Heart left ventricle (tissue), 16 donors: ENCODE measurements around the gene TMIGD3. TPM values are rescaled to one million over a fixed set of nuclear protein-coding genes. Genes with fewer than 3 reads are reported as not detected.

Experiments used
- ATAC-seq, 4 donors: fragments of 200-7000 bp; cut with Tn5 transposase; one replicate each; pipeline ENCODE4 v1.9.1; 2020 to 2022; ENCODE audit warnings: moderate library complexity in 4 of 4, mild to moderate bottlenecking in 3 of 4, moderate number of reproducible peaks in 1 of 4
- DNase-seq, 5 donors: peaks; one replicate each; pipeline ENCODE4 v3.0.0-alpha.2; 2020
- H3K27ac ChIP-seq, 12 donors: fragments of 200-600 bp; sonication (generic) in 4 of 12; one replicate each; pipeline versions ENCODE4 v1.5.0 to v1.8.0; 2016 to 2022; ENCODE audit warnings: mild to moderate bottlenecking in 2 of 12
- H3K27me3 ChIP-seq, 9 donors: fragments of 200-600 bp; sonication (generic) in 2 of 9; one replicate each; pipeline versions ENCODE4 v1.5.1 to v1.8.0; 2016 to 2022; ENCODE audit warnings: mild to moderate bottlenecking in 3 of 9
- H3K36me3 ChIP-seq, 9 donors: fragments of 200-600 bp; sonication (generic) in 2 of 9; one replicate each; pipeline versions ENCODE4 v1.5.0 to v1.8.0; 2018 to 2022; ENCODE audit warnings: mild to moderate bottlenecking in 2 of 9
- H3K4me1 ChIP-seq, 12 donors: fragments of 200-600 bp; sonication (generic) in 4 of 12; one replicate each; pipeline versions ENCODE4 v1.5.0 to v1.8.0; 2016 to 2022; ENCODE audit warnings: mild to moderate bottlenecking in 3 of 12
- H3K4me3 ChIP-seq, 12 donors: fragments of 200-600 bp; sonication (generic) in 4 of 12; one replicate each; pipeline versions ENCODE4 v1.5.0 to v1.8.0; 2017 to 2022; ENCODE audit warnings: mild to moderate bottlenecking in 9 of 12, moderate library complexity in 4 of 12
- H3K9me3 ChIP-seq, 12 donors: fragments of 200-600 bp; sonication (generic) in 4 of 12; one replicate each; pipeline versions ENCODE4 v1.5.0 to v1.8.0; 2016 to 2022; ENCODE audit warnings: mild to moderate bottlenecking in 1 of 12
- CTCF ChIP-seq, 12 donors: fragments of 200-600 bp; sonication (generic) in 4 of 12; IDR thresholded peaks; one replicate each; pipeline versions ENCODE4 v1.5.0 to v1.8.0; 2018 to 2022; ENCODE audit warnings: antibody characterized with exemption in 12 of 12, mild to moderate bottlenecking in 5 of 12
- POLR2A ChIP-seq, 2 donors: fragments of 450-650 bp; IDR thresholded peaks; one replicate each; pipeline ENCODE4 v1.6.1; 2017; ENCODE audit warnings: antibody characterized with exemption in 2 of 2, mild to moderate bottlenecking in 2 of 2, moderate library complexity in 2 of 2
- WGBS, 4 donors: extraction: QIAGEN DNeasy Blood & Tissue Kit in 2 of 4; methylation state at CpG; one replicate each; pipeline versions ENCODE4 v1.1.5 to v1.1.7; 2013 to 2018; 5-methylcytosine and 5-hydroxymethylcytosine counted together
- intact Hi-C, 10 donors: fragments of 100-400 bp; cut with DNase I; formaldehyde crosslinking; loops; one replicate each; pipeline versions ENCODE4 v1.11.1 to v1.14.2; 2022
- polyA plus RNA-seq, 2 donors: library from polyadenylated mRNA; stranded (reverse); fragments of 200-250 nt; gene quantifications; one replicate each; pipeline ENCODE4 v1.2.3, GENCODE V29; 2013
- total RNA-seq, 9 donors: library from RNA; depleted of rRNA in 2 of 9; stranded (reverse); fragments of >200 nt in 2 of 9; fragmentation: NEBNext Ultra II Directional in 3 of 9; extraction: Animal tissue kit (Norgen Biotek cat#: 25700) in 3 of 9; gene quantifications; one replicate each; pipeline versions ENCODE4 v1.1.0 to v1.2.4, GENCODE V29; 2016 to 2023
- donor health status: ischemic (EF 13 %, LVEDD 7.1; RV severe dilation, severe dysfunction).
- donor health status: healthy with polysubstance abuse.
- donor health status: DM: no; HTN: yes; CAD: no.
- donor health status: DM: no; HTN: no; CAD: no.
- donor health status: ischemic (EF 25% LVEDD 6.9; RV normal size, moderate dysfunction).
- donor health status: ischemic (EF 25% LVEDD 5.7; RV mildly dilated, moderate dysfunction).
- donor health status: healthy.
- donor health status: DM: yes; HTN: yes; CAD: no.
- donor health status: ischemic (EF 35%, LVEDD 5.7; RV mildly dilated, moderate dysfunction).
- donor health status: nonischemic (EF 11% LVEDD 7.7; RV severe dilation, severe dysfunction).
- donor health status: DM: yes; HTN: yes; CAD: no.
- donor health status: PGD.
- donor health status: ischemic (EF 29% LVEDD 5.4; RV normal size, mild dysfunction).
- donor health status: nonischemic (EF 23%, LVEDD 6.1; RV moderate dilation, normal function).

TMIGD3 gene
- total and polyA plus RNA-seq, 11 donors = 0.46 to 26.4 (median 1.4) TPM; not detected in 2

DNA sequence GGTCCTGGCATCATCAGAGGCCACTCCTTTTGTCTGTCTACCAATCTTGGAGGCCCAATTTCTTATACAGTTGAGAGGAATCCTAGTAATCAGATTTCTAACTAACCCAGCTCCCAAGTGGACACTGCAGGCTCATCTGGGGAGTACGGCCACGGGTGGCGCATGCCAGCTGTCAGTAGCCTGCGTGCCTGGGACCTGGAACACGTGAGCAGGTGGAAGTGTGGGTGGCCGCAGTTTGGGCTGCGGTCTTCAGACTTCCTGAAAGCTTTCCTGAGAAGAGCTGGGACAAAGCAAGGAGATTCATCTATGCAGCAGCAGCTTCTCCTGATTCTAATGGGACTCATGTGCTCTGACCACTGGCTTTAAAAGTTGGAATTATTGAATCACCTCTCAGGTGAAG lies 12.4 kb downstream of the TMIGD3 start:
- intact Hi-C loops = no loop called here
- DNase-seq = no peak
- no peaks in the 10 kb centered on the region for H3K27me3 ChIP-seq
- WGBS, 4 donors = 81 to 91% (median 87%) methylated on average over 7 of the region's 7 CpGs
- no peaks in the 10 kb centered on the region for H3K36me3 ChIP-seq
- peak overlapping the region in 2 of 12 donors; percentile 43 to 92 for H3K27ac ChIP-seq
- ATAC-seq = no peak
- peaks cover 0 to 52% (median 0%) of the 10 kb centered on the region in 12 donors for H3K4me1 ChIP-seq
- peaks cover 0 to 4% (median 0%) of the 10 kb centered on the region in 12 donors for H3K9me3 ChIP-seq
- no peak for TF ChIP-seq CTCF (IDR thresholded peaks at IDR 0.05)
- no peak overlapping the region for H3K4me3 ChIP-seq

DNA sequence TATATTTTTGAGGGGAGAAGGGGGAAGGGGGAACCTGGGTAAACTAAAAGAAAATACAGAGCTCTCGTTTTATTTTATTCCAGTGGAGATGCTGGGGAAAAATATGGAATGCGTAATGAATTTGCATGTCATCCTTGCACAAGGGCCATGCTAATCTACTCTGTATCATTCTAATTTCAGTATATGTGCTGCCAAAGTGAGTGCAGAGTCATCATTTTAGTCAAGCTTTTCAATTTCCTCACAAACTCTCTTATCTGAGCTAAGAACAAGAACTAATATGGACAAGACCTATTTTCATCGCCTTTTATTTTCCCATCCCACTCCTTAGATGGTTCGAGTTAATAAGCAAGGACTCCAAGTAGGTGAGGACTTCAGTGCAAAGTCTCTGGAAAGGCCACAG lies 13.2 kb downstream of the TMIGD3 start:
- TF ChIP-seq POLR2A (IDR thresholded peaks at IDR 0.05) = no peak
- no peak for TF ChIP-seq CTCF (IDR thresholded peaks at IDR 0.05)
- no peak overlapping the region for H3K4me3 ChIP-seq
- ATAC-seq (no peak), DNase-seq (no peak)
- H3K27ac ChIP-seq = peak overlapping the region in 4 of 12 donors; percentile 12 to 92 (median 41)
- WGBS, 4 donors = 93 to 94% (median 93%) methylated on average over 4 of the region's 4 CpGs
- H3K36me3 ChIP-seq = no peaks in the 10 kb centered on the region
- peaks cover 0 to 53% (median 0%) of the 10 kb centered on the region in 12 donors for H3K4me1 ChIP-seq
- H3K27me3 ChIP-seq = no peaks in the 10 kb centered on the region
- H3K9me3 ChIP-seq = peaks cover 0 to 4% (median 0%) of the 10 kb centered on the region in 12 donors
- intact Hi-C loops = no loop called here

DNA sequence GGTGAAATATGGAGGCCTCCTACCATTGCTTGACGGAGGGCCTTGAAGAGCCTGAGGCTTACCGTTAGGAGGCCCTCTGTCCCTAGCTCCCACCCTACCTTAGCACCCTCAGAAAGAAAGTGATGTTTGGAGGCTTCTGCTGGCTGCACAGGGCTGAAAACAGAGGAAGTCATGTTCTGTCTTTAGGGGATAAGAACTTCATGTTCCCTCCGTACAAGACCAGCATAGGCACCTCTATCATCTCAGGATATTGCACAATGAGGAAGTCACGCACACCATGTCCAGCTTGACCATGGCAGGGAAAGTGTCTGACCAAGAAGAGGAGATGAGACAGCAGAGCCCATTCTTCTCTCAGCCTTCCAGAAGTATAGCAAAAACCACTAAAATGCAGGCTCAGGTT lies 13.8 kb downstream of the TMIGD3 start:
- WGBS, 4 donors = 75 to 85% (median 82%) methylated on average over 4 of the region's 4 CpGs
- TF ChIP-seq POLR2A (IDR thresholded peaks at IDR 0.05) (no peak), CTCF (IDR thresholded peaks at IDR 0.05) (no peak)
- peaks cover 0 to 2% (median 0%) of the 10 kb centered on the region in 12 donors for H3K9me3 ChIP-seq
- no peaks in the 10 kb centered on the region for H3K36me3 ChIP-seq
- peaks cover 0 to 59% (median 0%) of the 10 kb centered on the region in 12 donors for H3K4me1 ChIP-seq
- intact Hi-C loops = loop anchor here in 2 of 10 donors (10.0 kb wide), 2 partner anchors 875 to 885 kb away; no protein-coding TSS in a partner anchor
- H3K27ac ChIP-seq = peak overlapping the region in 4 of 12 donors; percentile 5 to 92 (median 26)
- ATAC-seq = peak; percentile 78 to 91 (median 85)
- H3K27me3 ChIP-seq = no peaks in the 10 kb centered on the region
- DNase-seq = no peak
- peak overlapping the region in 1 of 12 donors; percentile 12 for H3K4me3 ChIP-seq

- intact Hi-C loops = loop anchor here in 2 of 10 donors (10.0 kb wide), 2 partner anchors 876 to 886 kb away; no protein-coding TSS in a partner anchor
- ATAC-seq = no peak
- peak overlapping the region in 2 of 12 donors; percentile 30 to 92 for H3K27ac ChIP-seq
- DNase-seq = no peak
- H3K27me3 ChIP-seq = no peaks in the 10 kb centered on the region
- 95 to 98% (median 97%) methylated on average over 9 of the region's 9 CpGs for WGBS, 4 donors
- no peaks in the 10 kb centered on the region for H3K36me3 ChIP-seq
- TF ChIP-seq POLR2A (IDR thresholded peaks at IDR 0.05) (no peak), CTCF (IDR thresholded peaks at IDR 0.05) (no peak)
- peaks cover 0 to 69% (median 0%) of the 10 kb centered on the region in 12 donors for H3K4me1 ChIP-seq
- no peaks in the 10 kb centered on the region for H3K9me3 ChIP-seq
- H3K4me3 ChIP-seq = peak overlapping the region in 1 of 12 donors; percentile 43
Observed at GRCh38 chr1:111488669-111489068, 14.8 kb downstream of the TMIGD3 start.
